ENCODE measurements around the gene RSPH6A.
"Not testable (repeated sequence)": the region's sequence is repeated elsewhere in the genome, so short reads cannot be mapped to it uniquely, and the experiment has no call there.

Gene RSPH6A

DNA sequence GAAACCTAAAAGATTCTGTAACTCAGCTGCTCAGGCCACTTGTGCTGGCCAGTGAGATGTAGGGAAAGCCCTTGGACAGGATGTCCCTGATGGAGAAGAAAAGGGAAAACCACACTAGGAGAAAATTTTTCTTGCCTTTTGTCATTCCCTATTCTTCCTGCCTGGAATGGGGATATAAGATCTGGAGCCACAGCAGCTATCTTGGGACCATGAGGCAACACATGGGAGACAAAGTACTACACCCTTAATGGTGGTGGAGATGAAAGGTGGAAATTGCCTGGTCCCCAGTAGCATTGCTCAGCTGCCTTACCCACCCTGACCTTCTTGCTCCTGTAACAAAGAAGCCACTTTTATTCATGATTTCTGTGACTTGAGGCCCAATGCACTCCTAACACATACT lies 9.4 kb downstream of the RSPH6A start:
- H3K4me3 ChIP-seq (ENCODE audit: low read depth, low read length) = no peak overlapping the region
- DNase-seq (ENCODE audit: low read depth) = no peak

DNA sequence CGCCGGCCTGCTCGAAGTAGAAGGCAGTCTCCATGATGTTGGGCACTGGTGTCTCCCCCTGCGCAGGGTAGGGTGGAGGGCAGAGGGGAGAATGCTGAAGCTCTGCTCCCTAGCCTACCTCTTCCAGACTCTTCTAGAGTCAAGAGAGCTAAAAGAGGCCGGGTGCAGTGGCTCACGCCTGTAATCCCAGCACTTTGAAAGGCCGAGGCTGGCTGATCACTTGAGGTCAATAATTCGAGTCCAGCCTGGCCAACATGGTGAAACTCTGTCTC lies 10.2 kb downstream of the RSPH6A start:
- no peak for DNase-seq (ENCODE audit: low read depth)
- H3K4me3 ChIP-seq (ENCODE audit: low read depth, low read length) = no peak overlapping the region

DNA sequence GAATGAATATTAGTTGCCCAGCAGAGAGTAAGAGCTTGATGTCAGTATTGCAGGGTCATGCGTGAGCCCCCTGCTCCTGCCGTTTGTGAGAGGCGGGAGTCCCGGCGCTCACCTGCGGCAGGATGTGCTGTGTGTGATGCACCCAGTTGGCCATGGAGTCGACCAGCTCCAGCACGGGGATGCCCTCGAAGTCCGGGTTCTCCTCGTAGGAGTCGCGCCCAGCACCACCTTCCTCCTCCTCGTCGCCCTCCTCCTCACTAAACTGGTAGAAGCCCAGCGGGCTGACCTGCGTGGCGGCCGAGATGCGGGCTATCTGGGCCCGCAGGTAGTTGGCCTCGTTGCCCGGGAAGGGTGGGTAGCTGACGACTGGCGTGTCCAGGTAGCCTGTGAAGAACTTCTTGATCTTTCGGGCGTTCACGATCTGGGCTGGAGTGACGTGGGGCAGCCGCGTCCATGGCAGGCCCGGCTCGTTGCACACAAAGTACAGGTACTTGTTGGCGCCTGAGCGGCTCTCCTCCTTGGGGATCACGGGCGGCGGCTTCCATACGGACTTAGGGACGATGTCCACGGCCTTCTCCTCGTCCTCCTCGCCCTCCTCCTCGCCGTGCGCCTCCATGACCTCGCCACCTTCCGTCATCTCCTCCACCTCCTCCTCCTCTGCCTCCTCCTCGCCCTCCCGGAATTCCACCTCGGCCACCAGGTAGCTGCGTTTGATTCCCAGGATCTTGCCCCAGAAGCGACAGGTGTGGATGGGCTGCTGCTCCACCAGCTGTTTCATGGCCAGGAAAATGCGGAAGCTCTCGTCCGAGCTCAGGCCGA lies 10.8 kb downstream of the RSPH6A start:
- DNase-seq (ENCODE audit: low read depth) = no peak
- H3K4me3 ChIP-seq (ENCODE audit: low read depth, low read length) = no peak overlapping the region

DNA sequence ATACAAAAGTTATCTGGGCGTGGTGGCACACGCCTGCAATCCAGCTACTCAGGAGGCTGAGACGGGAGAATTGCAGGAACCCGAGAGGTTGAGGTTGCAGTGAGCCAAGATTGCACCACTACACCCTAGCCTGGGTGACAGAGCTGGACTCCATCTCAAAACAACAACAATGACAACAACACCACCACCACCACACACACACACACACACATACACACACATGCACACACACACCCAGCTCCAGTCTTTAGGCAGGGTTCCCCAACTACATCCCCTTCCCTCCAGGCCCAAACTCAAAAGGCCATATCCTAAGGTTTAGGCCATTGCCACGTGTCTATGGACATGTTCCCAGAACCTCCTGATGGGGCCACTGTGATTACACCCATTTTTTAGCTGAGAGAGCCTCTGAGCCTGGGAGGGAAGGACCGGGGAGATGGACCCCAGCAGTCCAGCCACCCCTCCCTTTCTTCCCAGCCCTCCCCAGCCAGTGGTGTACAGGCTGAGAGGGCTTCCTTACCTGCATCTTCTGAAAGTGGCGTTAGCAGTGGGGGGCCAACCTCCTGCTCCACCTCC lies 13.4 kb downstream of the RSPH6A start:
- DNase-seq (ENCODE audit: low read depth) = no peak
- no peak overlapping the region for H3K4me3 ChIP-seq (ENCODE audit: low read depth, low read length)

DNA sequence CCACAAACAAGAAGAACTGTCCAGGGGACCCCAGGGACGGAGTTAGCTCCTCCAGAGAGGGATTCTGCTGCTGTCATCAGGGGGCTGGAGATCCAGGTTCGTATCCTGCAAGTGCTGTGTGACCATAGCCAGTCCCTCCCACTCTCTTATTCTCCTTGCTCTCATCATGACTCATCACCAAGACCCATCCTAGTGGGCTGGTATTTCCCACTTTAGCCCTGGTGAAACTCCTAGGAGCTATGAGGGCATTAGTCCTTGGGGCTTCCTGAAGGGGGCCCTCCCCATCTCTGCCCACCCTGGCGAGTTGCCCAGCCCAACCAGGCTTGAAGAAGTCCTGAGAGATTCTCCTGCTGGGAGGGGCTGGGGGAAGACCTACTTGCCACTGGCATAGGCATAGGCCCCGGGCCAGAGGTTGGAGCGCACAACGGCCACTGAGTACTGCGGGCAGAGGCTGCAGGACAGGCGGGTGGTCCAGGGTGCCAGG lies 15.0 kb downstream of the RSPH6A start:
- DNase-seq (ENCODE audit: low read depth) = no peak

DNA sequence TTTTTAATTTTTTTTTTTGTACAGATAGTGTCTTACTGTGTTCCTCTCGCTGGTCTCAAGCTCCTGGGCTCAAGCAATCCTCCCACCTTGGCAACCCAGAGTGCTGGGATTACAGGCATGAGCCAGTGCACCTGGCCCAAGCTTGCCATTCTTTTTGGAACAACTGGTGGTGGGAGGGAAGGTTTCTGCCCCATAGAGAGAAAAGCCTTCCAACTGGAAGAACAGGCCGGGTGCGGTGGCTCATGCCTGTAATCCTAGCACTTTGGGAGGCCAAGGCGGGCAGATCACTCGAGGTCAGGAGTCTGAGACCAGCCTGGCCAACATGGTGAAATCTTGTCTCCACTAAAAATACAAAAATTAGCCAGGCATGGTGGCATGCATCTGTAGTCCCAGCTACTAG lies 15.6 kb downstream of the RSPH6A start:
- not testable (repeated sequence) for H3K4me3 ChIP-seq (ENCODE audit: low read depth, low read length); DNase-seq (ENCODE audit: low read depth)

More for the DNA sequence above, 15.0 kb downstream of the RSPH6A start:
- no peak overlapping the region for H3K4me3 ChIP-seq (ENCODE audit: low read depth, low read length)

DNA sequence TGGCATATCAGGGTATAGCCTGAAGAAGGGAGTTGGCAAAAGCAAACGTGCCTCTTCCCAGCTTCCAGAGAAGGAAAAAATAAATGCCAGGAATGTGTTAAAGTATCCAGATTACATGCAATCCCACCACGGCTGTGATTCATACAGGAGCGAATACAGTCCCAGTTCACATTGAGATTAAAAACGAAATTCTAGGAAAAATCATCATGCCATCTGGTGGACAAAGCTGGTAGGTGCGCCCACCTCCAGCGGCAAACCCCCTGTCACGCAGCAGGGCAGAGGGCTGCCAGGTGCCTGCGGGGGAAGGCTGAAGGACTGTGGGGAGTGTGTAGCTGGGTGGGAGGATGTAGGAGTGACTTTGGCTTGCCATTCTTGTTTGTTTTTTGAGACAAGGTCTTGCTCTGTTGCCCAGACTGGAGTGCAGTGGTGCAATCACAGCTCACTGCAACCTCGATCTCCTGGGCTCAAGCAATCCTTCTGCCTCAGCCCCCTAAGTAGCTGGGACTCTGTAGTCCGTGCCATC lies 16.1 kb downstream of the RSPH6A start:
- no peak for DNase-seq (ENCODE audit: low read depth)
- no peak overlapping the region for H3K4me3 ChIP-seq (ENCODE audit: low read depth, low read length)

DNA sequence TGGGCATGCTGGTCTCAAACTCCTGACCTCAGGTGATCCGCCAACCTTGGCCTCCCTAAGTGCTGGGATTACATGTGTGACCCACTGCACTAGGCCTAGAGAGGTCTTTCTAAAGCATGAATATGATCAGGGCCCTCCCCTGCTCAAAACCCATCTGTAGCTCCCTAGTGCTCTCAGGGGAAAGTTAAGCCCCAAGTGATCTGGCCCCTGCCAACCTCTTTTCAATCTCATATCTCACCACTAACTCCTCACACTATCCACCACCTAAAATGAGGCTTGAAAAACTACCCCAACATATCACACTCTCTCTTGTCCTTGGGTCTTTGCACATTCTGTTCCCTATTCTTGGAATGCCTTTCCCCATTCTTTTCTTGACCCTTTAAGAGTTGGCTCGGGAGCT lies 20.5 kb downstream of the RSPH6A start:
- DNase-seq (ENCODE audit: low read depth) = no peak

DNA sequence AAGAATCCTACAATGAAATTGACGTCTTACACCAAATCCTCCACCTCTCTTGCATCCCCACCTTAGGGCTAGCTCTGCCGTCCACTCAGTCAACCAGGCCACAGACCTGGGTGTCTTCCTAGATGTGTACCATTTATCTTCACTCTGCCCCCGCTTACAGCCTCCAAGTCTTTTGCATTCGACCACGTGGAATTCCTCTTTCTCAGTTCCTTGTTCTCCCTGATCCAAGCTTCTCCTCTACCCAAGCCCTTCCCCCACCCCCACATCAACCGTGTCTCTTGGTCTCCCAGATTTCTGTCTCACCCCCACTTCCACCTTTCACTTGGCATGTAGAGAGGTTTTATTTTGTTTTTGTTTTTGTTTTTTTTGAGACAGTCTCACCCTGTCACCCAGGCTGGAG lies 21.2 kb downstream of the RSPH6A start:
- H3K4me3 ChIP-seq (ENCODE audit: low read depth, low read length) = no peak overlapping the region
- no peak for DNase-seq (ENCODE audit: low read depth)

More for the DNA sequence above, 20.5 kb downstream of the RSPH6A start:
- no peak overlapping the region for H3K4me3 ChIP-seq (ENCODE audit: low read depth, low read length)

DNA sequence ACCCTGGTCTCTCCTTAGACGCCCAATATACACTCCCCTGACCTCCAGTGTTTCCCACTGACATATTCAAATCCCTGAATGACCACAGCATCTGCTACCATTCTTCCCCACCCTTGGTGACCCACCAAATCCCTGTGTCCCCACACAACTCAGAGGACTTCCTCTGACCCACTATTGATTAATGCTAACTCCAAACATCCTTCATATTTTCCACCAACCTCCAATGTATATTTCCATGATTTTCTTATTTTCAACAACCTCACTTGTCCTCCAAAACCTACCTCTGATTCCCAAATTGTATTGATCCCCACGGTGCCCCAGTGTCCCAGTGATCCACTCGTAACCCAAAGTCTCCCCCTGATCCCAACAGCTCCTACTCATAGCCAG lies 21.9 kb downstream of the RSPH6A start:
- H3K4me3 ChIP-seq (ENCODE audit: low read depth, low read length) = peak overlapping the region; percentile 26
- DNase-seq (ENCODE audit: low read depth) = no peak

DNA sequence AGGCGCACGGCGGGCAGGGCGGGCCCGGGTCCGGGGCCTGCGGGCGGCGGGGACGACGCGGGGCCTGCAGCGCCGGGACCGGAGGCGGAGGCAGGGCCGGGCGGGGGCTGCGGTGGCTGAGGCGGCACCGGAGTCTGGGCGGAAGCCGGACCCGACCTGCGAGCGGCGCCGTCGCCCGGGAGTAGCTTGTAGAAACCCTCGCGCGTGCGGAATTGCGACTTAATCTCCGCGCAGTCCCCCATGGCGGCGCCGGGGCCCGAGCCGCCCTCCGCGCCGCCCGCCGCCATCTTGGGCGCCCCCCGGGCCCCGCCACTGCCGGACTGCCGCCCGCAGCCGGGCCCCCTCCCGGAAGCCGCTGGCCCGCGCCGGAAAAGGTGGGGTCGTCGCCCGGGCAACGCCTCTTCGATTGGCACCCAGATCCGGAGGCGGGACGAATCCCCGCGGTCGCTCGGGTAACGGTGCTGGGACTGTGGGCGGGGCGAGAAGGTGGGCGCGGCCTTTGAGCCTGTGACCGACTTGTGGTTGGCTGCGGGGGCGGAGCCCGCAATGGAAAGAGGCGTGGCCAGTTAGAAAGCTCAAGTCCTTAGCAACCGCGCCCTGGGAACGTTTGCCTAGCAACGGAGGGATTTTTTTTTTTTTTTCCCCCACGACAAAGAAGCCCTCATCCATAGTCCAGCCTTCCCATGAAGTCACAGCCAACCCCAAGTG lies 22.5 kb downstream of the RSPH6A start, which contains the start of gene DMWD:
Gene DMWD (minus strand): TSS at position 376 of the 708 bp plus-strand sequence. CDS start 89 bp downstream, at position 287.
- peak within 1 kb of the TSS; percentile 94 for H3K4me3 ChIP-seq (ENCODE audit: low read depth, low read length)
- DNase-seq (ENCODE audit: low read depth) = peak; percentile 94

DNA sequence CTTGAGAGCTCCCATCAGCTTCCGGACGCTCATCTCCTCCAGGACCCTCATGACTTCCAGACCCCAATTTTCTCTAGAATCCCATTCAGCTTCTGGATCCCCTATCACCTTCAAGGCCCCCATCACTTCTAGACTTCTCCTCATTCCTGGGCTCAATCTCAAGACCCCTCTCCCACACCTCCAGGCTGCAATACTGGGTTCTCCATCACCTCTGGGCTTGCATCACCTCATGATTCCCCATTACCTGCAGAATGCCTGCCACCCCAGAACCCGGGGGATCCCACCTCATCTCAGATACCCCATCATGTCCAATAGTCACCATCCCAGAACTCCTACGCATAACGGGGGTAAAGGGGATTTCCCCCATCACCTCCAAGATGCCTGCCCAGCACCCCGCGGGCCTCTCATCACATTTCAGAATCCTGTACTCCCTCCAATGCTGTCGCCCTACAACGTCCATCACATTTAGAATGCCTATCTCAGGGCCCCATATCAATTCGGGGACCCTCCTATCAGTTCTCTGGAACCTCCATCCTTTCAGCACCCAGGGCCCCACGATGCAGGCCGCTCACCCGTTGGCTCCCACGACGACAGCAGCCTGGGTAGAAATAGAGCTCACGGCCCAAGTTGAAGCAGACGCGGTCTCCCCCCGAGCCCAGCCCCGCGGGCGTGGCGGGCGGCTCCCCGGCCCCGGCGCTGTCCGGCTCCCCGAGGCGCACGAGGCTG lies 23.2 kb downstream of the RSPH6A start:
- H3K4me3 ChIP-seq (ENCODE audit: low read depth, low read length) = peak overlapping the region; percentile 94
- no peak for DNase-seq (ENCODE audit: low read depth)

DNA sequence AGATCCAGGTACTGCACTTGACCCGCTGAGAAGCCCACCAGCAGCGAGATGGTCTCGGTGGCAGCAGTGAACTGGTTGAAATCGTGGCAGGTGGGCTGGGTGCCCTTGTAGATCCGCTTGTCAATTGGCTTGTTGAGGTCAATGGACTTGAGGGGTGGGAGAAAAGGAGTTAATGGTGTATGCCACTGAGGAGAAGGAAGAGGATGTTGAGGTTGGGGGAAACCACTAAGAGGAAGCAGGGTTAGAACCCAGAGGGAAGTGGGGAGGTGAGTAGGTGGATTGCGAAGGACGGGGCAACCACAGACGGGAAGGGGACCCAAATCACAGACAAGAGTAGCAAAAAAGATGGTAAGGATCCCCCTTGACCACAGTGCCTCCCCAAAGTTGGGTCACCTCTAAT lies 24.2 kb downstream of the RSPH6A start:
- no peak for DNase-seq (ENCODE audit: low read depth)
- H3K4me3 ChIP-seq (ENCODE audit: low read depth, low read length) = peak overlapping the region; percentile 94

DNA sequence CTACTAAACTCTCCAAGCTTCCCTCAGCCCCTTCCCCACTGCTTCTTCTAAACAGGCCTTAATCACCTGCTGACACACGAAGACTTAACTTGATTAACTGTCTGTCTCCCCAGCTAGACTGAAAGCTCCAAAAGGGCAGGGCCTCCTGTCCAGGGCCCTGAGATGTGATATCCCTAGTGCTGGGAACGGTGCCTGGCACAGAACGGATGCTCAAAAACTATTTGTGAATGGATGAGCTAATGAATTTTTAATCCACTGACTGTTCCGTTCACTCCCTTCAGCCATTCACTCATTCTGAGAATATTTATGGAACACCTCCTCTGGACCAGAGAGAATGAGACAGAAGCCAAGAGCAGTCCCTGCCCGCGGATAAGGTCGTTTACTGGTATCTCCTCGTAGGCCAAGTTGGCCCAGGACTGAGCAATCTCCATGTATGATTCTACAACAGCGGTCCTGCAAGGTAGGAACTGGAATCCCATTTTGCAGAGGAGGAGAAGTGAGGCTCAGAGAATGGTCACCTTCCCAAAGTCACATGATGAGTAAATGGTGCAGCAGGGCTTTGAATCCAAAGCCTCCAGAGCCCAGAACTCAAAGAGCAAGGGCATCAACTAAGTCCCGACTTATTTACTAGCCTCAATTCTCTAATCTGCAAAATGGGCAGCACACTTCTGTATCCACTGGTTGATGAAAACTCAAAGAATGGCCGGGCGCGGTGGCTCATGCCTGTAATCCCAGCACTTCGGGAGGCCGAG lies 25.9 kb downstream of the RSPH6A start:
- DNase-seq (ENCODE audit: low read depth) = no peak
- H3K4me3 ChIP-seq (ENCODE audit: low read depth, low read length) = no peak overlapping the region

DNA sequence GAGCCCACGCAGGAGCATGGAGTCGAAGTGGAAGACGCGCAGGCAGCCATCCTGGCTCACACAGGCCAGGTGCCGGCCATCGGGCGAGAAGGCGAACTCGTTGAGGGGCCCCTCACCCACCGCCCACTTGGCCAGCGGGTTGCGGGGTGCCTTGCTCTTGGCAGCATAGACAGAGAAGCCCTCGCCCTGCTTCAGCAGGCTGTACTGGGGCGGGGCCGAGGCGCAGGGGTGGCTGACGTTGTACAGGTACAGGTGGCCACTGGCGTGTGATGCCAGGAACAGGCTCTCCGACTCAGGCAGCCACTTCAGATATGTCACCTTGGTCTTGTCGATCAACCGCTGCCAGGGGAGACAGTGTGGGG lies 28.6 kb downstream of the RSPH6A start:
- no peak overlapping the region for H3K4me3 ChIP-seq (ENCODE audit: low read depth, low read length)
- DNase-seq (ENCODE audit: low read depth) = no peak

DNA sequence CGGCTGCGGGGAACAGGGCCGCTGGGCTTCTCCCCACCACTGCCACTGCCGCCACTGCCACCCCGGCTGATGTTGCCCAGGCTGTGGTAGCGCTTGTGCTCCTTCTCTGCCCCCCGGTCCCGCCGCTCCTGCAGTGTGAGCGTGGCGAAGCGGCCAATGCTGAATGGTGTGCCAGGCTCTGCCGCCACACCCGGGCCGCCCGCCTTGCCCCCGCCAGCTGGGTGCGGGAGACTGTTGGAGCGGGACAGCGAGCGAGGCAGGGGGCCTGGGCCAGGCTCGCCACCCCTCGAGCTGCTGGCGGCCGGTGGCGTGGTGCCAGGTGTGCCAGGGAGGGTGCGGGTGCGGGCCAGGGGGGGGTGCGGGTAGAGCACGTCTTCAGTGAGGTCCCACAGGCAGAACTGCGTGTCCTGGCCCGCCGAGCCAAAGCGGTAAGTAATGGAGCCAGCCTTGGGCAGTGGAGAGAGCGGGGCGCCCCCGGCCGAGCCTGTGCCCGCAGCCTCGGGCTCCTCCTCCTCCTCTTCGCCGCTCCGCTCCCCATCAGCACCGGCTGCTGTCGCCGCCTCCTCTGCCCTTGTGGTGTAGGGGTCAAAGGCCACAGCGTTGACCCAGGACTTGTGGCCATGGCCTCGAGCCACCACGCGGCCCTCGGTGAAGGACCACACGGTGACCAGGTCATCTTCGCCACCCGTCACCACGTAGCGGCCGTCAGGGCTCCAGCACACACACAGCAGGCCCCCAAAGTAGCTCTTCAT lies 29.2 kb downstream of the RSPH6A start:
- no peak overlapping the region for H3K4me3 ChIP-seq (ENCODE audit: low read depth, low read length)
- no peak for DNase-seq (ENCODE audit: low read depth)

DNA sequence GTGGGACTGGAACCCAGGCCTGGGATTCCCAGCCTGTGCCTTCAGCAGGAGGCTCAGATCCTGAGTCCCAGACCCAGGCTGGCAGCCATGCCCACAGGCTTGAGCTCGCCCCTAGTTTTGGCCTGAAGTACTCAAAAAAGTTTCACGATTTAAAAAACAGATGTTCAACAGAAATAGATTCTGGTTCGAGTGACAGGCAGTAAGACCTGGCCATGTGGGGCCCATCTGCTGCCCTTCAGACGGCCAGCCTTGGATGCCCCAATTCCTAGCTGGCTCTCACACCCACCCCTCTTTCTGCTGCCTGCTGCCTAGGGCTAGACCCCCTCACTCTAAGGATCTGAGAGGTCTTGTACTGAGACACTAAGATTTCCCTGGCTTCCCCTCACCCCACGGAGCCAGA lies 30.0 kb downstream of the RSPH6A start:
- no peak overlapping the region for H3K4me3 ChIP-seq (ENCODE audit: low read depth, low read length)
- DNase-seq (ENCODE audit: low read depth) = no peak

DNA sequence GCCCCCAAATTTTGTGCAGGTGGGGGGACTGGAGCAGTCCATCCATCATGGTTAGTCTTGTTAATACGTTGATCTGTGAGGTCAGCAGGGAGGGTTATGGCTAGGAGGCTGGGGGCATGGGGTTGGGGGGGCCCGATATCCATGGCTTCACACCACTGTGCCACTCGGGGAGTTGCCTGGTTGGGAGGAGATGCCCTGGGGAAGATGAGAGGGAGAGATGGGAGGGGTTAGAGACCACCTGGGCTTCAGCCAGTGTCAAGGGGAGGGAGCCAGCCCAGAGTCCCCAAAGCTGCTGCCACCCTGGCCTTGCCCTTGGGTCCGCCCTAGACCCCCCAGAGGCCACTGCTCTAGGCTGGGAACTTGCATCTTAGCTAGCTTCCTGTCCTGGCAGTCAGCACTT lies 31.0 kb downstream of the RSPH6A start:
- no peak overlapping the region for H3K4me3 ChIP-seq (ENCODE audit: low read depth, low read length)
- no peak for DNase-seq (ENCODE audit: low read depth)
